HuH-7.5 (cell line): ENCODE data around the gene MPPED2.

Experiments used
- DNase-seq: peaks from one replicate; pipeline ENCODE4 v3.0.0; 2011; ENCODE audit warnings: low spot score

MPPED2 gene

DNA sequence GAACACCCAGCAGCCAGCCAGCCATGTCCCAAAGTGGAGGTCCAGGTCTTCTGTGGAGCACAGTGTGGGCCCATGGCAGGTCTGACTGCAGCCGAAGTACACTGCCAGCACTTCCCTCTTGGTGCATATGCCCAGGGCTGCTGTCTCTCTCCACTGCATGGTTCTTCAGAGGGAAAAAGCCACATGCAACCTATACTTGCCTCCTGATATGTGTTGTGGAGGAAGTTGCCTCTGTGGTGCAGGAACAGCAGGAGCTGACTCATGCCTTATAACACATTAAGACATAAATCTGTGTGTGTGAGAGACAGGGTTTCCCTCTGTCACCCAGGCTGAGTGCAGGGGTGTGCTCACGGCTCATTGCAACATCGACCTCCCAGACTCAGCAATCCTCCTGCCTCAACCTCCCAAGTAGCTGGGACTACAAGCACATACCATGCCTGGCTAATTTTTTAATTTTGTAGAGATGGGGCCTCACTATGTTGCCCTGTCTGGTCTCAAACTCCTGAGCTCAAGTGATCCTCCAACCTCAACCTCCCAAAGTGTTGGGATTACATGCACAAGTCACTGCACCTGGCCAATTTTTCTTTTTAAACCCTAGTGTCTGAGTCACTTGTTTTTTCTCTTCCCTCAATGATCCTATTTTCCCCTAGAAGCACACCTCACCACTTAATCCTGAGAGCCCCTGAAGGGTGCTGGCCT lies 98.8 kb downstream of the MPPED2 start:
- DNase-seq: no peak

DNA sequence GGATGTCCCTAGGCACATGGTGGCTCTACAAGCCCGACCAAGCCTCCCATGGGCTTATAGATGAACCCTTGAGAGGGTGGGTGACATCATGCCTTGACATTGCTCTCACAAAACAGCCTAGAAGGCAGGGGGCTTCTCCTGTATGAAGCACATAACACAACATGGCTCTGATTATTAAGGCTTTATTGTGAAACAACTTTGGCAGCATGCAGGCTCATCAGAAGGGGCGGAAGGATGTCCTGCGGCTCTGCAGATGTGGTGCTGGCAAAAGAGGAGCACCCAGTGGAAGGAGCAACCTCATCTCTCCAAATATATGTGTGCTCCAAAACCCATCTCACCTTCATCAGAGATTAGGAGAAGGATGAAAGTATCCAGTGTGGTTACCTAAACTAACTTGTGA lies 100.4 kb downstream of the MPPED2 start:
- no peak for DNase-seq

DNA sequence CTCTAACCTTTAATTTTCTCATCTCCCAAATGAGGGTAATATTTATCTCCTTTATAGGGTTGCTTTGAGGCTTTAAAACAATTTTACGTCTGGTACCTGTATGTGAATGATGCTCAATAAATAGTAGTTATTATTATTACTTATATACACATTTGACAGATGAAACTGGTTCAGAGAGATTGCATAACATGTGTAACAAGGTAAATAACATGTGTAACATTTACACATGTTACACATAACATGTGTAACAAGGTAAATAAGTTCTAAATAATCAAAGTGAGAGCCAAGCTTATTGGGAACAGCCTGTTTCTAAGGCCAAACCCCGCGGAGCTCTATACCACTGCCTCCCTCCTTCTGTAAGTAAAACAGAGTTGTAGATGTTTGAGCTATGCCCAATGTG lies 100.9 kb downstream of the MPPED2 start:
- no peak for DNase-seq

DNA sequence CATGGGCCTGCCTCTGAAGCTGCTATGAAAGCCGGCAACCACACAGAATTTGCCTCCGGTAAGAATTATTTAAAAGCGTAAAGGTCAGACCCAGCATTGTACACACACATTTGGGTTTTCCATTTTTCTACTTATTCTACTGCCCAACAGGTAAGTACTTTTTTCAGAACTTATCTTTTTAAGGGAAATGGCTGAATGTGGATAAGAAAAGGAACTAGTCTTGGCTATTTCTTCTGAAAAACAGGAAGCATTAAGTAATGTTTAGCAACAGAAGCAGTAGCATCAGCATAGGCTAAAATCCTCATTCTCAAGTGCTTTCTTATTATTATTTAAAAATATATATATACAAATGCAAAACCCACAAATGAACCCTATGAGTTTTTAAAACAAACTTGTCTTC lies 103.1 kb downstream of the MPPED2 start:
- DNase-seq: no peak

DNA sequence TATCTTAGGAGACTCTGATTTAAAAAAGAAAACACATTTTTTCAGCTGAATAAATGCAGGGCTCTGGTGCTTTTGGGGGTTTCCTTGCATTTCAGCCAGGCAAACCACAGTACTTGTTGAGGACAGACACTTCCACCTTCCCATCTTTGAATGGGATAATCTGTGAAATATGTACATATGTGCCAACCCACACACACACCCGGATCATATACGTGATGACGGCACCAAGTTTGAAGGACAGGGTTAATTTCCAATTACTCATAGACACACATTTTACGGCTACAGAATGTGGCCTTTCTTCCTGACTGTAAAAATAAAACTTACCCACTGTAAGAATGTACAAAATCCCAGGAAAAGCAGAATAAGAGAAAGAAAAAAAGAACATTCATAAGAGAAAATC lies 104.4 kb downstream of the MPPED2 start:
- no peak for DNase-seq

DNA sequence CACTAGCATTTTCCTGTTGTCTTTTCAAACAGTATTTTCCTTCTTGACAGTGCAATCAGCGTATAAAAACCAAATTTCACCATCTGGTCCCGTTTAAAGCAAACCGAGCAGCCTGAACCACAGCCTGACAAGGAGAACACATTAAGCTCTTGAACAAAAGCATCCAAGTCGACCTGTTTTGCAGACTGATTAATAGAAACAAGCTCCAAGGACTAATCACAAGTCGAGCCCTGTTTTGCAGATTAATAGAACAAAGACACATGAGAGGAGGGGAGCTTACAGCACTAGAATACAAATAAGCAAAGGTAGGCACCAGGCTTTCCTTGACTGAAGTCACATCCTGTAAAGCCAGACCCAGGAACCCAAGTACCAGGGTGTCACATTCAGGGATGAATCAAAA lies 104.8 kb downstream of the MPPED2 start:
- DNase-seq: no peak

DNA sequence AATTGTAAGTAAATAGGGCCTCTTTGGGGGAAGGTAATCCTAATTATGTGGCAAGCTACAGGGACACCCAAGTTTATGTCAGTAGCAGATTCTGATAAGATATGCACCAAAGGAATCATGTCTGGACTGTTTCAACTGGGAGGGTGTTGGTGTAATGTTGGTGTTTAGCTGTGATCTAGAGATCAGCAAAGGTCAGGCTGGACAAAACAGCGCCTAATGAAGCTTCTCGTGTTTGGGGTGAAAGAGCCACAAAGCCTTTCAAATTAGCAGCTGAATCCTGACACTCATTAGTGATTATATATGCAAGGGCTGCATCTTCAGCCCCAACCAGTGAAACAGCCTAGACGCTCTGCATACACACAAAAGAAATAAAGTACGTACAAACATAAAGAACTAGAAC lies 106.3 kb downstream of the MPPED2 start:
- DNase-seq: no peak

DNA sequence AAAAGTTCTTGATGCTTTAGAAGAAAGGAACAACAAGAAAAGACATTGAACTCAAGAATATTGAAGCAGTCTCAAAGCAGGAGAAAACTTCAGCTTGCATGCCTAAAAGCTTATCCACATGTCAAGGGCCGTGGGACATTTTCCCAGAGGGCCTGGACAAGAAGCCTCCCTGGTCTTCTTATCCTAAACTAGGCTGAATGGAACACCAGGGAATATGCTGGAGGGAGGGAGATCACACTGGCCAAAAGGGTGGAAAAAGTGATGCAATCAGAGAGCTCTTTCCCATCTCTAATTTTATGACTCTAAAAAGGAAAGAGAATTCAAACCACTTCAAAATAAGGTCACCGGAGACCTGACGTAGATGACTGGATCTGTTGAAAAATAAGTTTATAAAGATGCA lies 107.2 kb downstream of the MPPED2 start:
- DNase-seq: no peak

DNA sequence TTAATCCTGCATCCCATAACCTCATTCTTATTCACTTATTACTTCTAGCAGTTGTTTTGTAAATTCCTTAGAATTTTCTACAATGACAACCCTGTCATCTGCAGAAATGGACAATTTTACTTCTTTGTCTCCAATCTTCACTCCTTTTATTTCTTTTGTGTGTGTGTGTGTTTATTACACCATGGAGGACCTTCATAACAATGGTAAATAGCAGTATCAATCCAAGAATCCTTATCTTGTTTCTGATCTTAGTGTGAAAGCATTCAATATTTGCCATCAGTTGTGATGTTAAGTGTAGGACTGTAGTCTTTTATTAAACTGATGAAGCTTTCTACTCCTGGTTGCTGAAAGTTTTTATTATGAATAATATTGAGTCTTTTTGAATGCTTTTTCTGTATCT lies 109.1 kb downstream of the MPPED2 start:
- DNase-seq: no peak

DNA sequence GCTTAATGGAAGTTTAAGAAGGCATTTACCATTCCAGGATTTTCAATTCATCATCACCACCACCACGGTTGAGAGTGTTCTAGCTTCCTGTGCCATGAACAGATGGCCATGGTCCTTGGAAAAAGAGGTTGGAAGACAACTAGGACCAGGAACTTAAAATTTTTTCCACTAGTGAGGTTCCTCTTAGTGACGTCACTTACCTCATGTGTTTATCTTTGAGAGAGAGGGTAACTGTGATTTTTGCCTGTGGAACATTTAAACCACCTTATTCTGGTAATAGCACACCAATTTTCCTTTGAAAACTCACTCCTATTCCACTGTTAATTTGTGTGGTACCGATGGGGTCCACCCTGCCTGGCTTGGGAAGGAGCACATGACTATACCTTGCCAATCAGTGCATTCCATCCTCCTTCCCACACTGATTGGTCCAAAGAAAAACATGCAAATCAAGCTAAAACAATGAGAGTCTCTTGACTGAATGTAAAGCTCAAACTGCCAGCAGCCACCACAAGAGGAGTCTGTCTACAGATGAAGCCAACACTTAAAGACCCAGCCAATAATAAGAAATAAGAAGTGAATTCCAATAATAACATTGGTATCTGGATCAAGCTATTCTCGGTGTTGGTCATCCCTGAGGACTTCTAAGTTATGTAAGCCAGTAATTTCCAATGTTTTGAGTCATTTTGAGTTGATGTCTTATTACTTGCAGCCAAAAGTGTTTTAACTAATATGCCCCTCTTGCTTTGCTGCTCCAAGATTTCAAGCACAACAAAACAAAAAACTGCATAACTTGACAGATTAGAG lies 111.8 kb downstream of the MPPED2 start:
- no peak for DNase-seq

DNA sequence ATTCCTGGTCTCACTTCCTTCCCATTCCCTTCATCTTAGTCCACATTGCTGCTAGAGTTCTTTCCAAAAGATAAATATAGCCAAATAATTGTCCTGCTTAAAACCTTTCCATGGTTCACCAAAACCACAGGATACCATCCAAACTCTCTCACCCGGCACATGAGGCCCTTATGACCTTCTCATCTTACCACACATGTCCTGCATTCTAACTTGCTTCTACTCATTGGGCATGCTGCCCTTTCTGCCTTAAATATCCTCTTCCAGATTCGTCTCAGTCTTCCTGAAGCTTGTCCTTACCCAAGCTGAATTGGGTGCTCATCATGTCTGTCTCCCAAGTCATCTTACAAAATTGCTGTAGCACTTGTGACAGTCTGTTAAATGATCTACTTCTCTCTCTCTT lies 114.9 kb downstream of the MPPED2 start:
- no peak for DNase-seq

DNA sequence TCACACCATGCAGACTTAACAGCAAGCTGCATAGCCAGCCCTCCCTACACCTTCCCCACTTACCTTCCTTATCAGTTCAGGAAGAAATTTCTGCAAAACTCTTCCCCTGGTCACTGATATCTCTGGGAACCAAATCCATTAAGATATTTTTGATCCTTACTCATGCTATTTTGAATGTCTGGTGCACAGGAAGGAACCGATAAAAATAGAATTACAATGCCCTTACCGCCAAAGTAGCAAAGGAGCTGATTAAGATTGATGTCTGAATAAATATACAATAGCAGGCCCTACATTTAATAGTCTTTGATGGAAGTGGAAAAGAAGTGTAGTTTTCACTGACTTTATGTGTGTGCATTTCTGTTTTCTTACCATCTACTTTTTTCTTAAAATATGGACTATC lies 117.3 kb downstream of the MPPED2 start:
- no peak for DNase-seq

DNA sequence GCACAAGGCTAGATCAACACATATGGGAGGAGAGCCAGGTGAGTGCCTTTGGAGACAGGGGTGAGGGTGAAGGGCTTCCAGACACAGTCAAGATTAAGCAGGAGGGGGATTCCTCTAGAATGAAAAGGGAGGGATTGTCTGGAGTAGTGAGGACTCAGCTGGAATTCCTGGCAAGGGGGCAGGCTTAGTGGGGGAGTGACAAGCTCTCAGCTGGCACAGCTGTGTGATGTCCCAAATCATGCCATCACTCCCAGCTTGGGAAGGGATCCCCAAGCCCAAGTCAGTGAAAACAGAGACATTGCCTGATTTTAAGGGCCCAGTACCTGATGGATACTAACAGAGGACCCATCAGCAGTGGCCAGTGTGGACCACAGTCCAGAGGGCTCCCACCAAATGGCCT lies 119.0 kb downstream of the MPPED2 start:
- DNase-seq: no peak

DNA sequence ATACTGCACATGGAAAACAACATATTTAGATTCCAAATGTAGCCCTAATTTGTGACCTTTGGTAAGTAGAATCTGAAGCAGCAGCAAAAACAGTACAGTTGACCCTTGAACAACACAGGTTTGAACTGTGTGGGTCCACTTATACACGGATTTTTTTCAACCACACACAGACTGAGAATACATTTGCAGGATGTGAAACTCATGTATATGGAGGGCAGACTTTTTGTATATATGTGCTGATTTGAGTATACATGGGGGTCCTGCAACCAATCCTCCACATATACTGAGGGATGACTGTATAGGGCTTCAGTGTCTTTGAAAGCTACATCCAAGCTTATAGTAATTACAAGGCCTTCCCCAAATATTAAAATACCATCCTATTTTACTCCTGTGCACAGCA lies 120.5 kb downstream of the MPPED2 start:
- no peak for DNase-seq

DNA sequence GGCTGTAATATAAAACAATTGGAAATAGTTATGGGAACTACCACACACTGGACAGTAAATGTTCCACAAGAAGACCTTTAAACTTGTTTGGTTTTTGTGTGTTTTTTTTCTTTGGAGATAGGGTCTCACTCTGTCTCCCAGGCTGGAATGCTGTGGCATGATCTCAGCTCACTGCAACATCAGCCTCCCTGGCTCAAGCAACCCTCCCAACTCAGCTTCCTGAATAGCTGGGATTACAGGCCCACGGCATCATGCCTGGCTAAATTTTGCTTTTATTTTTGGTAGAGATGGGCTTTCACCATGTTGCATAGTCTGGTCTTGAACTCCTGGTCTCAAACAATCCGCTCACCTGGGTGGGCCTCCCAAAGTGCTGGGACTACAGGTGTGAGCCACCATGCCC lies 121.0 kb downstream of the MPPED2 start:
- DNase-seq: no peak

DNA sequence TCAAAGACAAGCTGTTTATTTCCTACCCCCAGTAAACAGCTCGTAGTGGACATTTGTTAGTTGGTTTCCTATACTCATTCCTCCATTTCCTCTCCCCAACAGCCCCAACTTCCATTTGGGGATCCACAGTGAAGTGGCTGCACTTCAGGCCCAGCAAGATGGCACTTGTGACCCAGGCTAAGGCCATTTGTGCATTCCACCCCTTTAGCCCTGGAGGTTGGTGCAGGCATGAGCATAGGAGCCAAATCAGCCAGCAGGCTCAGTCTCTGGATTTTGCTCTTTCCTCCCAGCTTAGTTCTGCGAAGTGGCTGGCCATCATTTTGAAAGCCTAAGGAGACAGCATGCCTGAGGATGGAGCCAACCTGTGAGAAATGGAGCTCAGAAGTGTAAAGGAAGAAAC lies 122.9 kb downstream of the MPPED2 start:
- DNase-seq: no peak

DNA sequence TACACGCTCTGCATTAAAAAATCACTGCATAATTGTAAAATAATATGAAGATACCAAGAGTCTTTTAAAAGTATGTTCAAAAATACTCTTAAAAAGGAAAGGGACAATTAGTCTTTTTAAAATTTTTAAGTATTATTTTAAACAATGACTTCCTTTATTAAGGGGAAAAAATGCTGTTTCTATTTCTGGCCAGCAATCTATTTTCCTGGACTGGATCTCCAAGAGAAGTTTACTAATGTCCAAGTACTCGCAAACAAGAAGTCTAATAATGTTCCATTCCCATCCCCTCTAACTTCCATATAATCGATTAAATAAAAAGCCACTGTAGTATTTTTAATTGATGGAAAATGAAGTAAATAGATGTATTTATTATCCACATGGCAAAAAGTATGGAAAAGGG lies 123.7 kb downstream of the MPPED2 start:
- DNase-seq: no peak

DNA sequence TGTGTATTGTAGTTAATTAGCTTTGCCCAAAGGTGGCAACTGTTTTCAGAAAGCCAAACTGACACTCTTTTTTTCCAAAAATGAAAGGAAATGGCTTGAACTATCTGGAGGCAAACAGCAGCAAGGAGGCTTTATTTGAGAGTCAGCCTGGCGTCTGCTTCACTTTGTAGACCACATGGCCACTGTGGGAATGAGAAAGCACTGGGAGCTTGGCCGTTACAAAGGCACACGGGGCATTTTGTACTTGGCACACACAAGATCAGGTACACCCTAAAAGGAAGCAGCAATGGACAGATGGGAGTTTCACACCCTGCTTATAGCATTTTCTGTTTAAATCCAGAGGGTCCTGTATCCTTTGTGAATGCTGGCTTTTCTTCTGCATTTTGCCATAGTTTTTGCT lies 126.3 kb downstream of the MPPED2 start:
- no peak for DNase-seq

DNA sequence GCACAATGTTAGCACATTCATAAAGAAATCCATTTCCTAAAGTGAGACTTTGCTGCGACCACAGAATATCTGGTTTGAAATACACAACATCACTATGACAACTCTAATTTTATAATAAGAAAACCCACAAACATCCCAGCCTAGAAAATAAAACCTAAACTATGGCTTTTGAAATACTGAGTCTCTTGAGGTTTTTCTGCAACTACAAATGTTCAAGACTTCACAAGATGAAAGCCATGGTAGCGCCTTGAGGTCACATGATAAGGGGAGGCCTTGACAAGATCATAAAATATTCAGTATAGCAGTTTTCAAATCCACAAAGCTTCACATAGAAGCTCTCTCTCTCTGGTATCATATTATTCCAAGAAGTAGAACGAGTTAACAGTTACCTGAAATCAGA lies 126.8 kb downstream of the MPPED2 start:
- DNase-seq: no peak

DNA sequence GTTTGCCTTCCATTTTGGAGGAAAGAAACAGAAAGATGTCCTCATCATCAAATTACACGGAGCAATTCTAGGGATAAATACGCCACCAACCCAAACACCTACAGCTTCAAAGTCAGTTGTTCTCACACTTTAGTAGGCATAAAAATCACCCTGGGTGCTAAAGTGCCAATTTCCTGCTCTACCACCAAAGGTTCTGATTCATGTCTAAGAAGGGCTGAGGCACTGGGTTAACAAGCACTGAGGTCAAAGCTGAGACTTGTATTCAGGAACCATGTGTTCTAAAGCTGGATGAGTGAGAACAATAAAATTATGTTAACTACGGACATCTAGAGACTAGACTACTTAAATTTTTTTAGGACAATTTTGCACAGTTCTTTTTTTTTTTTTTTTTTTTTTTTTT lies 127.6 kb downstream of the MPPED2 start:
- no peak for DNase-seq

DNA sequence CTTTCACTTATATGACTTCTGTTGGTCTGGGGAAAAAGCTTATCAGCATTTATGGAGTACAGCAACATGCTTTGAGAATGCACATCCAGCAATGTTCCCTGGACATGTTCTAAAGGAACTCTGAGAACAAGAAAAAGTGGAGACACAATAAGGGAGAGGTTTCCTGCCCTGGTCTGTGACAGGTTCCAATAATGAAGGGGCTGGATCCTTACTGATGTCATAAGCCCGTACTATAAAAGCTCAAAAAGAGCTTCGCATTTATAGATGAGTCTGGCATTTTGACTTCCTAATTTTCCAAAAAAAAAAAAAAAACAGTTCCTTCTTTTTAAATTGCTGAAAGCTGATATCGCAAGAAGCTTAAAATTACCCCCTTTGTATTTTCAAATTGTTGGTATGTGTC lies 129.1 kb downstream of the MPPED2 start:
- DNase-seq: no peak

DNA sequence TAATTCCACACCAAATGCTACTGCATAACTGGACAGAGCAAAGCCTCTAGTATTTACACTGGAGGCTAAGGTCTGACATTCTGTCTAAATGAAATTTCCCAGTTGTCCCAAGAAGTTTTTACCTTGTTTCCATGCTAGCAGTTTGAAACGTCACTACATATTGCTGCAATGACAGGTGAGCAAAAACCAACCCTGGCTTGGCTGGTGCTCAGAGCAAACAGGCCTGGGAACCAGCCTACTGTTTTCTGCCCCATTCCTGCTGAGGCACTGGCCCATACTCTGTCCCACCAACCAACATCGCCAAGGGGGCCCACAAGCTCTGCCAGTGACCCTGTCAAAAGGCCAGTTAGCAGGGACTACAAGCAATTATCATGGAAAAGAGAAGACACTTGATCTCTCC lies 131.1 kb downstream of the MPPED2 start:
- no peak for DNase-seq

DNA sequence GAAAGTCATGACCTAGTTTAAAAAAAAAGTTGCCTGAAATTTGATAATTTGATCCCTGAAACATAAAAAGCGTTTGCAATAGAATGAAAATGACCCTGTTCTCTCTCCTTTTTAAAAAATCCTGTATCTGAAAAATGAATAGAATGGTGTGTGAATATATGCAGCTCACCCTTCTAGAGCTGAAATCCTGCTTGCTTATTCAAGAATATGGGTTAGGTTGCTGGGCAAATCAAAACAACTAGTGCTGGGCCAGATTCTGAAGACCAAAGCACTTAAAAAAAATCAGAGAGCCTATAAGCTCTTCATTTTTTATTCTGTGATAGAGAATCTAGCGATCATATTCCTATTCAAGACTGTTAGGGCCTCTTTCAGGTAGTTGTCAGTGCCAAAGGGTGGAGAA lies 131.6 kb downstream of the MPPED2 start:
- DNase-seq: no peak

DNA sequence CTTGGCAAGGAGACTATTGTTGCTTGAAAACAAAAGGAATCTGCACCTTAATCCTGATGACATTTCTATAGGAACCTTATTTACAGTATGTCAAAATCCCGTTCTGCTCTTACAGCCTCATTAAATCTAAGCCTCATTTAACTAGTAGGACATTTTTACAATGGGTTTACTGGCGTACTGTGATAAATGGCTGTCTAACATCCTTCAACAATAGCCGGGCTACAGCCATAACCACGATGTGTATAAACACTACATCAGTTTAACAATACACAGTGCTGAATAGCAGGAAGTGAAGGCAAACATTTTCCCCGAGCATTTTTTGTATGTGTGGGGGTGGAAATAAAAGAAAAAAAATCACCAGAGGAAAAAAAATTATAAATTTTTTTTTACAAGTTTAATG lies 132.0 kb downstream of the MPPED2 start:
- DNase-seq: no peak
